HepG2 (cell line): Measurements from ENCODE around the gene THOC6. TPM values are rescaled to one million over a fixed set of nuclear protein-coding genes. Genes with fewer than 3 reads are reported as not detected.

Experiments
- KDM3A ChIP-seq: IDR thresholded peaks from 2 replicates; pipeline ENCODE4 v1.6.1; 2018; ENCODE audit warnings: low read depth, missing compliant biosample characterization
- SCMH1 ChIP-seq: sonication (generic); formaldehyde crosslinking; IDR thresholded peaks from 2 replicates; pipeline ENCODE4 v1.9.0; 2021; ENCODE audit warnings: missing genetic modification reagents, mild to moderate bottlenecking, borderline replicate concordance
- SNAPC4 ChIP-seq: sonication (generic); formaldehyde crosslinking; IDR thresholded peaks from 2 replicates; pipeline ENCODE4 v1.4.0; 2020; ENCODE audit warnings: mild to moderate bottlenecking, missing genetic modification reagents
- SRF ChIP-seq: IDR thresholded peaks from 2 replicates; pipeline ENCODE4 v1.6.1; 2011; ENCODE audit warnings: mild to moderate bottlenecking, low read depth, low read length, moderate library complexity
- SRSF1 ChIP-seq: fragments of 200-400 bp; formaldehyde crosslinking; optimal IDR thresholded peaks from 2 replicates; pipeline ENCODE3; 2017; ENCODE audit warnings: mild to moderate bottlenecking, low read depth, low read length, moderate library complexity
- SSRP1 ChIP-seq: IDR thresholded peaks from 2 replicates; pipeline ENCODE4 v1.6.1; 2016; ENCODE audit warnings: control low read depth
- ZFP1 ChIP-seq: IDR thresholded peaks from 2 replicates; pipeline ENCODE4 v1.6.1; 2016
- ZNF232 ChIP-seq: sonication (generic); formaldehyde crosslinking; IDR thresholded peaks from 2 replicates; pipeline ENCODE4 v1.4.0; 2020; ENCODE audit warnings: missing genetic modification reagents, borderline replicate concordance
- ZNF580 ChIP-seq: IDR thresholded peaks from 2 replicates; pipeline ENCODE4 v1.6.1; 2016; ENCODE audit warnings: low read depth, borderline replicate concordance
- ZNF782 ChIP-seq: sonication (generic); formaldehyde crosslinking; IDR thresholded peaks from 2 replicates; pipeline ENCODE4 v1.4.0; 2020; ENCODE audit warnings: missing genetic modification reagents, mild to moderate bottlenecking, borderline replicate concordance
- polyA plus RNA-seq, 8 experiments: library from polyadenylated mRNA; depleted of rRNA in 3 of 8; stranded (reverse) in 7 of 8; unstranded in 1 of 8; fragments of >200 nt; fragmentation: Illumina TruSeq in 4 of 8; extraction: Trizol in 4 of 8; gene quantifications; 2 replicates each; pipeline versions ENCODE4 v1.2.1 to v1.2.3, GENCODE V29; 2011 to 2016; ENCODE audit warnings: low read depth in 4 of 8, missing spikeins in 1 of 8, mixed read lengths in 1 of 8; ENCODE audit not compliant: insufficient read depth in 1 of 8
- total RNA-seq, 5 experiments: library from RNA; depleted of rRNA; stranded (reverse); fragments of >200 nt; fragmentation: Illumina TruSeq; extraction: Trizol; gene quantifications; 2 replicates each; pipeline ENCODE4 v1.2.3, GENCODE V29; 2016; ENCODE audit warnings: low read depth in 1 of 5
- TF ChIP-seq, protein P1 (sequence below): sonication (generic); formaldehyde crosslinking; IDR thresholded peaks from 2 replicates; pipeline ENCODE4 v1.4.0; 2020; ENCODE audit warnings: mild to moderate bottlenecking, missing genetic modification reagents, borderline replicate concordance
- TF ChIP-seq, protein P2 (sequence below): sonication (generic); formaldehyde crosslinking; IDR thresholded peaks from 2 replicates; pipeline ENCODE4 v1.5.1; 2020; ENCODE audit warnings: mild to moderate bottlenecking, missing genetic modification reagents, moderate library complexity
- TF ChIP-seq, protein P3 (sequence below): sonication (generic); formaldehyde crosslinking; IDR thresholded peaks from 2 replicates; pipeline ENCODE4 v1.9.0; 2021; ENCODE audit warnings: missing genetic modification reagents, mild to moderate bottlenecking, borderline replicate concordance

The THOC6 gene
- total and polyA plus RNA-seq, 2 of the 13 experiments (the other 11 are each of a cell fraction or from before 2014, with no cell fraction given): 32.1 to 37.0 TPM

DNA sequence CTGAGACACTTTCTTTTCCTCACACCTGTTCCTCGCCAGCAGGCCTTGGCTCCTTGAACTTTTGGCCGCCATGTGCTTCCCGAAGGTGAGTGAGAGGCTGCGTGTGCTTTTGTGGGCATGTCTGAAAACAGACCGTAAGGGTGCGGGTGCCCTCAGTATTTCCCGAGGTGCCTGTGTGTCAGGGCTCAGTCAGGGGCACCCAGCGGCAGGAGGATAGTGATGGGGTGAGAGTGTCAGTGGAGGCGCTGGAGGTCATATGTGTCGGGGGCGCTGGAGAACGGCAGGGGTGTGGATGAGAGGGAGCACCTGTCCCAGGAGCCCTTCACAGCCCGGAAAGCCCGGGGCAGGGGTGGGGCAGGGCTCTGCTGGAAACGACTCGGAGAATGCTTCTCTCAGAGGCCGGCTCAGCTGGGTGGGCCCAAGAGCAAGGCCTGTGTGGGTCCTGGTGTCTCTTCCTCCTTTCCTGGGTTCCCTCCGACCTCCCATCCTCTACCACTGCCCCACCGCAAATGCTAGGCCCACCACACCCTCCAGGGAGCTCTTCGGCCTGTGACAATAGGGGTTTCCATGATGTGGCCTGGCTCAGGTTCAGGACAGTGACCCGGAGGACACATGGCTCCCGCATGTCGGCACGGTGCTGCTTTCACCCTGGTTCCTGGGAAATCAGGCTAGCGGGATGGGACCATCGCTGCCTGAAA lies 42.1 kb downstream of the THOC6 start (continued):
- TF ChIP-seq, protein P1, sequence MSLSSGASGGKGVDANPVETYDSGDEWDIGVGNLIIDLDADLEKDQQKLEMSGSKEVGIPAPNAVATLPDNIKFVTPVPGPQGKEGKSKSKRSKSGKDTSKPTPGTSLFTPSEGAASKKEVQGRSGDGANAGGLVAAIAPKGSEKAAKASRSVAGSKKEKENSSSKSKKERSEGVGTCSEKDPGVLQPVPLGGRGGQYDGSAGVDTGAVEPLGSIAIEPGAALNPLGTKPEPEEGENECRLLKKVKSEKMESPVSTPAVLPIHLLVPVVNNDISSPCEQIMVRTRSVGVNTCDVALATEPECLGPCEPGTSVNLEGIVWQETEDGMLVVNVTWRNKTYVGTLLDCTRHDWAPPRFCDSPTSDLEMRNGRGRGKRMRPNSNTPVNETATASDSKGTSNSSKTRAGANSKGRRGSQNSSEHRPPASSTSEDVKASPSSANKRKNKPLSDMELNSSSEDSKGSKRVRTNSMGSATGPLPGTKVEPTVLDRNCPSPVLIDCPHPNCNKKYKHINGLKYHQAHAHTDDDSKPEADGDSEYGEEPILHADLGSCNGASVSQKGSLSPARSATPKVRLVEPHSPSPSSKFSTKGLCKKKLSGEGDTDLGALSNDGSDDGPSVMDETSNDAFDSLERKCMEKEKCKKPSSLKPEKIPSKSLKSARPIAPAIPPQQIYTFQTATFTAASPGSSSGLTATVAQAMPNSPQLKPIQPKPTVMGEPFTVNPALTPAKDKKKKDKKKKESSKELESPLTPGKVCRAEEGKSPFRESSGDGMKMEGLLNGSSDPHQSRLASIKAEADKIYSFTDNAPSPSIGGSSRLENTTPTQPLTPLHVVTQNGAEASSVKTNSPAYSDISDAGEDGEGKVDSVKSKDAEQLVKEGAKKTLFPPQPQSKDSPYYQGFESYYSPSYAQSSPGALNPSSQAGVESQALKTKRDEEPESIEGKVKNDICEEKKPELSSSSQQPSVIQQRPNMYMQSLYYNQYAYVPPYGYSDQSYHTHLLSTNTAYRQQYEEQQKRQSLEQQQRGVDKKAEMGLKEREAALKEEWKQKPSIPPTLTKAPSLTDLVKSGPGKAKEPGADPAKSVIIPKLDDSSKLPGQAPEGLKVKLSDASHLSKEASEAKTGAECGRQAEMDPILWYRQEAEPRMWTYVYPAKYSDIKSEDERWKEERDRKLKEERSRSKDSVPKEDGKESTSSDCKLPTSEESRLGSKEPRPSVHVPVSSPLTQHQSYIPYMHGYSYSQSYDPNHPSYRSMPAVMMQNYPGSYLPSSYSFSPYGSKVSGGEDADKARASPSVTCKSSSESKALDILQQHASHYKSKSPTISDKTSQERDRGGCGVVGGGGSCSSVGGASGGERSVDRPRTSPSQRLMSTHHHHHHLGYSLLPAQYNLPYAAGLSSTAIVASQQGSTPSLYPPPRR: no peak; the same call in 1 of the 2 replicates
- no peak for TF ChIP-seq ZNF232
- no peak for TF ChIP-seq ZNF782
- no peak for TF ChIP-seq SRSF1
- no peak for TF ChIP-seq ZFP1
- TF ChIP-seq SNAPC4 (CRISPR knock-in tag): 0 out of 2 replicates have a peak, but pooled peaks have one; percentile 58
- TF ChIP-seq SCMH1: no peak
- TF ChIP-seq, protein P2, sequence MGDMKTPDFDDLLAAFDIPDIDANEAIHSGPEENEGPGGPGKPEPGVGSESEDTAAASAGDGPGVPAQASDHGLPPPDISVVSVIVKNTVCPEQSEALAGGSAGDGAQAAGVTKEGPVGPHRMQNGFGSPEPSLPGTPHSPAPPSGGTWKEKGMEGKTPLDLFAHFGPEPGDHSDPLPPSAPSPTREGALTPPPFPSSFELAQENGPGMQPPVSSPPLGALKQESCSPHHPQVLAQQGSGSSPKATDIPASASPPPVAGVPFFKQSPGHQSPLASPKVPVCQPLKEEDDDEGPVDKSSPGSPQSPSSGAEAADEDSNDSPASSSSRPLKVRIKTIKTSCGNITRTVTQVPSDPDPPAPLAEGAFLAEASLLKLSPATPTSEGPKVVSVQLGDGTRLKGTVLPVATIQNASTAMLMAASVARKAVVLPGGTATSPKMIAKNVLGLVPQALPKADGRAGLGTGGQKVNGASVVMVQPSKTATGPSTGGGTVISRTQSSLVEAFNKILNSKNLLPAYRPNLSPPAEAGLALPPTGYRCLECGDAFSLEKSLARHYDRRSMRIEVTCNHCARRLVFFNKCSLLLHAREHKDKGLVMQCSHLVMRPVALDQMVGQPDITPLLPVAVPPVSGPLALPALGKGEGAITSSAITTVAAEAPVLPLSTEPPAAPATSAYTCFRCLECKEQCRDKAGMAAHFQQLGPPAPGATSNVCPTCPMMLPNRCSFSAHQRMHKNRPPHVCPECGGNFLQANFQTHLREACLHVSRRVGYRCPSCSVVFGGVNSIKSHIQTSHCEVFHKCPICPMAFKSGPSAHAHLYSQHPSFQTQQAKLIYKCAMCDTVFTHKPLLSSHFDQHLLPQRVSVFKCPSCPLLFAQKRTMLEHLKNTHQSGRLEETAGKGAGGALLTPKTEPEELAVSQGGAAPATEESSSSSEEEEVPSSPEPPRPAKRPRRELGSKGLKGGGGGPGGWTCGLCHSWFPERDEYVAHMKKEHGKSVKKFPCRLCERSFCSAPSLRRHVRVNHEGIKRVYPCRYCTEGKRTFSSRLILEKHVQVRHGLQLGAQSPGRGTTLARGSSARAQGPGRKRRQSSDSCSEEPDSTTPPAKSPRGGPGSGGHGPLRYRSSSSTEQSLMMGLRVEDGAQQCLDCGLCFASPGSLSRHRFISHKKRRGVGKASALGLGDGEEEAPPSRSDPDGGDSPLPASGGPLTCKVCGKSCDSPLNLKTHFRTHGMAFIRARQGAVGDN: peak; percentile 79
- no peak for TF ChIP-seq SRF
- TF ChIP-seq, protein P3, sequence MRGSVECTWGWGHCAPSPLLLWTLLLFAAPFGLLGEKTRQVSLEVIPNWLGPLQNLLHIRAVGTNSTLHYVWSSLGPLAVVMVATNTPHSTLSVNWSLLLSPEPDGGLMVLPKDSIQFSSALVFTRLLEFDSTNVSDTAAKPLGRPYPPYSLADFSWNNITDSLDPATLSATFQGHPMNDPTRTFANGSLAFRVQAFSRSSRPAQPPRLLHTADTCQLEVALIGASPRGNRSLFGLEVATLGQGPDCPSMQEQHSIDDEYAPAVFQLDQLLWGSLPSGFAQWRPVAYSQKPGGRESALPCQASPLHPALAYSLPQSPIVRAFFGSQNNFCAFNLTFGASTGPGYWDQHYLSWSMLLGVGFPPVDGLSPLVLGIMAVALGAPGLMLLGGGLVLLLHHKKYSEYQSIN (CRISPR knock-in tag): no peak
- TF ChIP-seq ZNF580 (CRISPR knock-in tag): no peak
- no peak for TF ChIP-seq KDM3A (CRISPR knock-in tag)
- TF ChIP-seq SSRP1: no peak
